Measurements from ENCODE around the gene EIF5A.

GRCh38 chr17:7355573-7355972 is 48.1 kb downstream of the EIF5A start:
- no peak for TF ChIP-seq CTCF (IDR thresholded peaks at IDR 0.05)
- no peak for TF ChIP-seq POLR2A (IDR thresholded peaks at IDR 0.05)
